ENCODE data around the gene PIP5KL1. TPM values are rescaled to one million over a fixed set of nuclear protein-coding genes. Genes with fewer than 3 reads are reported as not detected.

The PIP5KL1 gene
- total and polyA plus RNA-seq, 2 of the 8 experiments (the other 6 are each of a cell fraction or from before 2014, with no cell fraction given), result 13.4 to 15.4 TPM

GRCh38 chr9:127915325-127915752 is 15.2 kb downstream of the PIP5KL1 start (continued):
- TF ChIP-seq CBX8 (IDR thresholded peaks at IDR 0.05; ENCODE audit: borderline replicate concordance, low read depth, low read length), result no peak
